T-helper 17 cell (primary cell): ENCODE measurements around the gene STMN3. TPM values are rescaled to one million over a fixed set of nuclear protein-coding genes. Genes with fewer than 3 reads are reported as not detected.
A peak's percentile ranks its signal among the peaks of the same experiment; 100 is the strongest.

ENCODE experiments used
- ATAC-seq: fragments of 150-1000 bp; cut with Tn5 transposase; 2 replicates; pipeline ENCODE4 v1.10.0; 2021; ENCODE audit warnings: mild to moderate bottlenecking, moderate library complexity
- DNase-seq, 3 donors: peaks; one replicate each; pipeline versions ENCODE4 v3.0.0 to v3.0.0-alpha.2; 2020 to 2021
- H3K9me3 ChIP-seq: one replicate; pipeline ENCODE4 v1.7.0; 2013; ENCODE audit warnings: low read length, mild to moderate bottlenecking; ENCODE audit not compliant: control insufficient read depth, poor library complexity, severe bottlenecking
- H3K27ac Mint-ChIP-seq: one replicate; pipeline ENCODE4 v1.8.0; 2022; ENCODE audit warnings: mild to moderate bottlenecking, moderate library complexity, mixed read lengths
- H3K27me3 Mint-ChIP-seq: one replicate; pipeline ENCODE4 v1.8.0; 2022; ENCODE audit warnings: mixed read lengths
- H3K36me3 Mint-ChIP-seq: one replicate; pipeline ENCODE4 v1.8.0; 2022; ENCODE audit warnings: low read depth, mixed read lengths
- H3K4me1 Mint-ChIP-seq: one replicate; pipeline ENCODE4 v1.8.0; 2022; ENCODE audit warnings: mild to moderate bottlenecking, mixed read lengths
- H3K4me3 Mint-ChIP-seq: one replicate; pipeline ENCODE4 v1.8.0; 2022; ENCODE audit warnings: mild to moderate bottlenecking, moderate library complexity, mixed read lengths
- total RNA-seq, 4 donors: library from RNA in 2 of 4; stranded (reverse) in 2 of 4; gene quantifications; one replicate each; pipeline ENCODE4 v1.2.3 and lab custom pipeline; 2022 to 2026

Gene STMN3
- total RNA-seq = 10 to 100 TPM; 51.0 to 67.4 TPM
- total RNA-seq (lab: John Stamatoyannopoulos, UW) = 63.4 to 108 reads per million in 2 donors

DNA sequence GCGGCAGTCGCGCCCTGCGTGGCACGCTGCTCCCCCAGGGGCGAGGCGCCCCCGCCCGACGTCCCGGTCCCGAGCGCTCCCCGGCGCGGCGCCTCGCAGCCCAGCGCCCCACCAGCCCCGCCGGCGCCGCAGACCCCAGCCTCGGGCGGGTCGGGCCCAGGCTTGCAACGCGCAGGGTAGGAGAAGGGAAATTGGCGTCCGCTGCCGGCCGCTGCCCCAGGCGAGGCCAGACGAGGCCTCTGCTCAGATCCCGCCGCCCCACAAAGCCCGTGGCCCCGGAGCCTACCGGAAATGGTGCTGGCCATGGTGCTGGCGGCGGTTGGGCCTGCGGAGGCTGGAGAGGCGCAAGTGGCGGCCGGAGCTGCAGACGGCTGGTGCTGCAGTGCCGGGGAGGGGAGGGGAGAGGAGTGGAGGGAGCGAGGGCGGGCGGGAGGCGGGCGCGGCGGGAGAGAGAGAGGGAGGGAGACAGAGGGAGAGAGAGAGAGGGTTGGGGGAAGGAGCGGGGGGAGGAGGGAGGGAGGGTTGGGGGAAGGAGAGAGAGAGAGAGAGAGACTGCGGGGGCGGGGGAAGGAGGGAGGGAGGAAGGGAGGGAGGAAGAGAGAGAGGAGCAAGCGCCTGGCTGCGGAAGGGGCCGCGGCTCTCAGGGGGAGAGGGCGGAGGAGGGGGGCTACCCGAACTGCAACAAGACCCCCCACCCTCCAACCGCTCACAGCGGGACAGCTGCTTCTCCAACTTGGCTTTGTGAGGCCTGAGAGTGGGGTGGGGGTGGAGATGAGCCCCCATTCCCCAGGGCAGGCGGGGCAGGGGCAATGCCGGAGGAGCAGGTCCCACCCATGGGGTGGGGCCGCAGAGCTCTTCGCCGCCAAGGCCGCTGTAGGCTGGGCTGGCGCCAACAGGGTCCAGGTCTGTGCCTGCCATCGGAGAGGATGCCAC, at the start of gene STMN3:
TSS of gene STMN3 (minus strand) at position 384 of the 933 bp plus-strand sequence. CDS start at position 305, 79 bp downstream.
- DNase-seq = peak; percentile 41 to 61 (median 60)
- H3K9me3 ChIP-seq = no peaks in the 10 kb centered on the region
- H3K4me1 Mint-ChIP-seq = peaks cover 22% of the 10 kb centered on the region
- H3K4me3 Mint-ChIP-seq = peak within 1 kb of the TSS; percentile 92
- H3K27ac Mint-ChIP-seq = peak within 1 kb of the TSS; percentile 65
- peak; percentile 56 for ATAC-seq
- no peaks in the 10 kb centered on the region for H3K36me3 Mint-ChIP-seq
- no peaks in the 10 kb centered on the region for H3K27me3 Mint-ChIP-seq

DNA sequence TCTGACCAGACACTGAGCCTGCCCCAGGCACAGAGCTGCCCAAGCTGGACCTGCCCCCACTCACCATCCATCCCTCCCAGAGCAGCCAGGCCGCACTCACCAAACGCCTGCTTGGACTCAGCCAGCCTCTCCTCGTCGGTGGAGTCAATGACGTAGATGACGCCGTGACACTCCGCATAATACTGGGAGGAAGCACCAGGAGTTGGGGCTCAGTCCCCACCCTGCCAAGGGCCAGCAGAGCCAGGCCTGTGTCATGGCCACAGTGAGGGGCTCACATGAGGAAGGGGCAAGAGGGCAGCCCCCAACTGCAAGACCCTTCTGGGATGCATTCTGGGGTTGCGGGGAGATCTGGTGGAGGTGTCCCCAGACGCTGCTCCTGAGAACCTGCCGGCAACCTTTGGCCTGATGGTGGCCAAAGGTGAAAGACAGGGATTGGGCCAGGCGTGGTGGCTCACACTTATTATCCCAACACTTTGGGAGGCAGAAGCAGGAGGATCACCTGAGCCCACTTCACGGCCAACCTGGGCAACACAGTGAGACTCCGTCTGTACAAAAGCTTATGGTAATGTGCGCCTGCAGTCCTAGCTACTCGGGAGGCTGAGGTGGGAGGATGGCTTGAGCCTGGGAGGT, 48.9 kb upstream of the STMN3 start:
- no peak for DNase-seq

GRCh38 chr20:63701329-63702035, 48.3 kb upstream of the STMN3 start:
- Mint-ChIP-seq H3K36me3 (no peaks in the 10 kb centered on the region), H3K4me3 (no peak overlapping the region), H3K27me3 (no peaks in the 10 kb centered on the region), H3K27ac (no peak overlapping the region), H3K4me1 (peaks cover 16% of the 10 kb centered on the region)
- no peak for ATAC-seq
- DNase-seq = no peak
- no peaks in the 10 kb centered on the region for H3K9me3 ChIP-seq

More for the DNA sequence above, 48.9 kb upstream of the STMN3 start:
- Mint-ChIP-seq H3K4me1 (peaks cover 21% of the 10 kb centered on the region), H3K27me3 (no peaks in the 10 kb centered on the region), H3K4me3 (no peak overlapping the region), H3K36me3 (no peaks in the 10 kb centered on the region), H3K27ac (peak overlapping the region; percentile 37)
- ATAC-seq = no peak
- no peaks in the 10 kb centered on the region for H3K9me3 ChIP-seq

DNA sequence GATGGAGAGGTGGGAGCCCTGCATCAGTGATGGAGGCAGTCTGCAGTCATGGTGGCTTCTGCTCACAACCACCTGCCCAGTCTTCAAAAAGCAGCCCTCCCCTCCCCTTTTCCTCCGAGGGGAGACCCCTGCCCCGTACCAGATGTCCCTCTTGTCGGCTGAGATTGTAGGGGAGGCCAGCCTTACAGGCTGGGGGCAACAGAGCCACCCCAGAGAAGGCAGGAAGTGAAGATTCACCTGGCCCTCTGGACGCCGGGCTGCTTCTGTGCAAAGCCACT, 47.8 kb upstream of the STMN3 start:
- Mint-ChIP-seq H3K36me3 (no peaks in the 10 kb centered on the region), H3K27ac (no peak overlapping the region), H3K4me3 (no peak overlapping the region), H3K27me3 (no peaks in the 10 kb centered on the region), H3K4me1 (peaks cover 18% of the 10 kb centered on the region)
- no peaks in the 10 kb centered on the region for H3K9me3 ChIP-seq
- DNase-seq (no peak), ATAC-seq (no peak)

DNA sequence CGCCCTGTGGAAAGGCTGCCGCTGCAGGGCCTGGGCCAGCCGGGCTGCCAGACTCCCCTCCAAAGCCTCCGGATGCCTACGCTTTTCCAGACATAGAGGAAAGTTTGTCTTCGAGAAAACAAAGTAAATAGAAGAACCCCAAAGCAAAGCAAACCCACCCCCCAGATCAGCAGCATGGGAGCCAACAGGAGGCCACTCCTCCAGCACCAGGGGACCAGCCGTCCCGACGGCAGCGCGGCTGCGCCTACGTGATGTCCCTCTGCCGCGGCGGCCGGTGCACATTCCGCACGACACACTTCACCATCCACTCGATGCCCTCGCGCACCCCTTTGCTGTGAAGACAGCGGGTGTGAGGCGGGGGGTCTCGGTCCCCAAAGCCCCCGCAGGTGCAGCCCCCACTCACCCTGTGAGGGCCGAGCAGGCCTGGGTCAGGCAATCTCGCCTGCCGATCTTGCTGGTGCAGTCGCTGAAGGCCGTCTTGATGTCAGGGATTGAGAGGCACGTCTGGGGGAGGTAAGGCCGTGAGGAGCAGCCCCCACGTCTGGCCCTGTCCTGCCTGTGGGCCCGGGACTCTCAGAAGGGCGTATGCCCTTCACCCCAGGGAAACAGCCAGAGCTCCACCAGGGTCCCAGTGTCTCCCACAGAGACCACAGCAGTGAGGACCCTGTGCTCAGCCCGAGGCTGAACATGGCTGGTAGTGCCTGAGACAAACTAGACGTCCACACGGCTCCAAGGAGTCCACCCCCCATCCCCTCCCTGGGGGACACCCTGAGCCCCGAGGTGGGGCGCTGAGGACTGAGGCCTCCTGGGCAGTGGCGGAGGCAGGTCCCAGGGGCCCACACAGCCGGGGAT, 47.2 kb upstream of the STMN3 start:
- no peaks in the 10 kb centered on the region for H3K9me3 ChIP-seq
- no peaks in the 10 kb centered on the region for H3K27me3 Mint-ChIP-seq
- no peaks in the 10 kb centered on the region for H3K36me3 Mint-ChIP-seq
- DNase-seq = no peak
- no peak overlapping the region for H3K4me3 Mint-ChIP-seq
- no peak for ATAC-seq
- peaks cover 16% of the 10 kb centered on the region for H3K4me1 Mint-ChIP-seq
- no peak overlapping the region for H3K27ac Mint-ChIP-seq

DNA sequence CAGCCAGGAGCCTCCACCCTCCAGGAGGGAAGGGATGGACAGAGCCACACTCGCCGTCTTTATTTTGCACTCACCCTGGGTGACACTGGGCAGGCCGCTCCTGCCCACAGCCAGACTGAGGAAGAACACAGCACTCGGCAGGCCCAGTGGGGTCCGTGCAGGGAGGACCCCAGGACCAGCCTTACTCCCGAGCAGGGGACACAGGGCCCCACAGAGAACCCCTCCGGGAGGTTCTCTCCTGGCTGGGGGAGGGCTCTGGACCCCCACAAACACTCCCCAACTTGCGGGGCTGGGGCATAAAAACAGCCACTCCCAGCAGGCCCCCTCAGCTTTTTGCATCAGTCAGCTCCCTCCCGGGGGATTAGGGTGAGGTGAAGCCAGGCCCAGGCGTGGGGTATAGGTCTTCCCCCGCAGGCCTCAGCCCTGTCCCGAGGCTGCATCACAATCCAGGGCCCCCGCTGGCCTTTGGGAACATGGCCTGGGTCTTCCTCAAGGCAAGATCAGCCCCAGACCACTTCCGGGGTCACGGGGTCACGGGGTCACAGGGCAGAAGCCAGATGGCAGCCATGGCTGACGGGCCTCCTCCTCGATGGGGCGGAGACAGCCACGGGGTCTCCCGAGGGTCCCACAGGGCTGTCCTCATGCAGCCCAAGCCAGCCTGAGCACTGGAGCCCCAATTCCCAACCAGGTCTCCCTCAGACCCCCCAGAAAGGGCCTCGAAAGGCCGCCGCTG, 46.4 kb upstream of the STMN3 start:
- no peak for ATAC-seq
- Mint-ChIP-seq H3K4me3 (peak overlapping the region; percentile 31), H3K27me3 (no peaks in the 10 kb centered on the region), H3K27ac (no peak overlapping the region), H3K4me1 (peaks cover 15% of the 10 kb centered on the region), H3K36me3 (no peaks in the 10 kb centered on the region)
- H3K9me3 ChIP-seq = no peaks in the 10 kb centered on the region
- no peak for DNase-seq

- Mint-ChIP-seq H3K36me3 (no peaks in the 10 kb centered on the region), H3K27ac (no peak overlapping the region), H3K4me1 (peaks cover 15% of the 10 kb centered on the region), H3K27me3 (no peaks in the 10 kb centered on the region), H3K4me3 (peak overlapping the region; percentile 31)
- peak; percentile 38 for ATAC-seq
- H3K9me3 ChIP-seq = no peaks in the 10 kb centered on the region
- no peak for DNase-seq
These were observed 45.7 kb upstream of the STMN3 start for GRCh38 chr20:63698739-63699465.

- ATAC-seq = no peak
These were observed 44.8 kb upstream of the STMN3 start for GRCh38 chr20:63697868-63698545.

DNA sequence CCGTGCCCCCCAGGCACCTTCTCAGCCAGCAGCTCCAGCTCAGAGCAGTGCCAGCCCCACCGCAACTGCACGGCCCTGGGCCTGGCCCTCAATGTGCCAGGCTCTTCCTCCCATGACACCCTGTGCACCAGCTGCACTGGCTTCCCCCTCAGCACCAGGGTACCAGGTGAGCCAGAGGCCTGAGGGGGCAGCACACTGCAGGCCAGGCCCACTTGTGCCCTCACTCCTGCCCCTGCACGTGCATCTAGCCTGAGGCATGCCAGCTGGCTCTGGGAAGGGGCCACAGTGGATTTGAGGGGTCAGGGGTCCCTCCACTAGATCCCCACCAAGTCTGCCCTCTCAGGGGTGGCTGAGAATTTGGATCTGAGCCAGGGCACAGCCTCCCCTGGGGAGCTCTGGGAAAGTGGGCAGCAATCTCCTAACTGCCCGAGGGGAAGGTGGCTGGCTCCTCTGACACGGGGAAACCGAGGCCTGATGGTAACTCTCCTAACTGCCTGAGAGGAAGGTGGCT, 44.2 kb upstream of the STMN3 start:
- ATAC-seq = no peak
- H3K27ac Mint-ChIP-seq = no peak overlapping the region
- DNase-seq = no peak

More at GRCh38 chr20:63697868-63698545, 44.8 kb upstream of the STMN3 start:
- Mint-ChIP-seq H3K36me3 (no peaks in the 10 kb centered on the region), H3K27me3 (no peaks in the 10 kb centered on the region), H3K4me1 (peaks cover 15% of the 10 kb centered on the region), H3K4me3 (peak overlapping the region; percentile 73), H3K27ac (no peak overlapping the region)
- no peaks in the 10 kb centered on the region for H3K9me3 ChIP-seq
- no peak for DNase-seq

DNA sequence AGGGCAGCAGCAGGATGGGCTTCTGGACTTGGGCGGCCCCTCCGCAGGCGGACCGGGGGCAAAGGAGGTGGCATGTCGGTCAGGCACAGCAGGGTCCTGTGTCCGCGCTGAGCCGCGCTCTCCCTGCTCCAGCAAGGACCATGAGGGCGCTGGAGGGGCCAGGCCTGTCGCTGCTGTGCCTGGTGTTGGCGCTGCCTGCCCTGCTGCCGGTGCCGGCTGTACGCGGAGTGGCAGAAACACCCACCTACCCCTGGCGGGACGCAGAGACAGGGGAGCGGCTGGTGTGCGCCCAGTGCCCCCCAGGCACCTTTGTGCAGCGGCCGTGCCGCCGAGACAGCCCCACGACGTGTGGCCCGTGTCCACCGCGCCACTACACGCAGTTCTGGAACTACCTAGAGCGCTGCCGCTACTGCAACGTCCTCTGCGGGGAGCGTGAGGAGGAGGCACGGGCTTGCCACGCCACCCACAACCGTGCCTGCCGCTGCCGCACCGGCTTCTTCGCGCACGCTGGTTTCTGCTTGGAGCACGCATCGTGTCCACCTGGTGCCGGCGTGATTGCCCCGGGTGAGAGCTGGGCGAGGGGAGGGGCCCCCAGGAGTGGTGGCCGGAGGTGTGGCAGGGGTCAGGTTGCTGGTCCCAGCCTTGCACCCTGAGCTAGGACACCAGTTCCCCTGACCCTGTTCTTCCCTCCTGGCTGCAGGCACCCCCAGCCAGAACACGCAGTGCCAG, 43.6 kb upstream of the STMN3 start, which contains the start of gene TNFRSF6B:
TSS of gene TNFRSF6B (plus strand) at position 25 of the 729 bp plus-strand sequence. CDS start at position 141, 116 bp downstream.
- H3K27me3 Mint-ChIP-seq = no peaks in the 10 kb centered on the region
- ATAC-seq (peak; percentile 48), DNase-seq (no peak)
- H3K36me3 Mint-ChIP-seq = no peaks in the 10 kb centered on the region
- peak within 1 kb of the TSS; percentile 73 for H3K4me3 Mint-ChIP-seq
- H3K9me3 ChIP-seq = no peaks in the 10 kb centered on the region
- H3K27ac Mint-ChIP-seq = no peak within 1 kb of the TSS
- peaks cover 12% of the 10 kb centered on the region for H3K4me1 Mint-ChIP-seq

More for the DNA sequence above, 44.2 kb upstream of the STMN3 start:
- H3K4me3 Mint-ChIP-seq = peak overlapping the region; percentile 73
- H3K36me3 Mint-ChIP-seq = no peaks in the 10 kb centered on the region
- H3K9me3 ChIP-seq = no peaks in the 10 kb centered on the region
- peaks cover 13% of the 10 kb centered on the region for H3K4me1 Mint-ChIP-seq
- no peaks in the 10 kb centered on the region for H3K27me3 Mint-ChIP-seq

DNA sequence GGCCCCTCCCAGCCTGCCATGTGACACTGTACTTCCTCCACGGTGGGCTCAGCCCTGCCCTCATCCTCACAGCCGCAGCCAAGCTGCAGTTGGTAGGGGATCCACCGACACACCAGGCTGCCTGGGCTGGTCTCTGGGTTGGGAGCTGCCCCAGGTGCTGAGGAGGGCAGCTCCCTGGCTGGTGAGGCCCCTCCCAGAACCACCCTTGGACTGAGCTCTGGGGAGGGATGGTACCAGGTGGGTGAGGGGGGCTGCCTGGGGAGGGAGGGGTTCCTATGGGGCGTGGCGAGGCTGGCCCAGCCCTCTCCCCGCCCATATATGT, 43.0 kb upstream of the STMN3 start:
- Mint-ChIP-seq H3K4me1 (peaks cover 12% of the 10 kb centered on the region), H3K27ac (no peak overlapping the region), H3K4me3 (peak overlapping the region; percentile 73), H3K36me3 (no peaks in the 10 kb centered on the region), H3K27me3 (no peaks in the 10 kb centered on the region)
- DNase-seq (no peak), ATAC-seq (peak; percentile 60)
- no peaks in the 10 kb centered on the region for H3K9me3 ChIP-seq
